Activated T-helper 2 cell treated with anti-CD3 and anti-CD28 coated beads, Interferon-gamma antibody, Interleukin-2, Interleukin-4, amounts not matched to agents 10 μg/mL and 5 μg/mL and 100 μg/mL, durations not matched to agents 14 hours and 24 hours and 36 hours (primary cell): Measurements from ENCODE around the gene DDO. TPM values are rescaled to one million over a fixed set of nuclear protein-coding genes. Genes with fewer than 3 reads are reported as not detected.

Experiments
- DNase-seq: peaks from one replicate; pipeline ENCODE4 v3.0.0; 2021; ENCODE audit warnings: low spot score
- H3K27ac Mint-ChIP-seq: one replicate; pipeline ENCODE4 v1.8.0; 2021; ENCODE audit warnings: mixed read lengths
- H3K27me3 Mint-ChIP-seq: one replicate; pipeline ENCODE4 v1.8.0; 2021; ENCODE audit warnings: low read depth, mixed read lengths
- H3K36me3 Mint-ChIP-seq: one replicate; pipeline ENCODE4 v1.8.0; 2021; ENCODE audit warnings: low read depth, mixed read lengths
- H3K4me1 Mint-ChIP-seq: one replicate; pipeline ENCODE4 v1.8.0; 2021; ENCODE audit warnings: low read depth, mixed read lengths
- H3K4me3 Mint-ChIP-seq: one replicate; pipeline ENCODE4 v1.8.0; 2021; ENCODE audit warnings: low read depth, mild to moderate bottlenecking, moderate library complexity, mixed read lengths
- H3K9me3 Mint-ChIP-seq: one replicate; pipeline ENCODE4 v1.8.0; 2021; ENCODE audit warnings: mixed read lengths
- intact Hi-C: fragments of 100-400 bp; cut with micrococcal nuclease; formaldehyde crosslinking; loops from one replicate; pipeline ENCODE4 v1.15.1; 2023
- total RNA-seq: library from RNA; stranded (reverse); gene quantifications from 2 replicates; pipeline ENCODE4 v1.2.3, GENCODE V29; 2022

Gene DDO
- total RNA-seq, 1 donor from 2014 or later: not detected

DNA sequence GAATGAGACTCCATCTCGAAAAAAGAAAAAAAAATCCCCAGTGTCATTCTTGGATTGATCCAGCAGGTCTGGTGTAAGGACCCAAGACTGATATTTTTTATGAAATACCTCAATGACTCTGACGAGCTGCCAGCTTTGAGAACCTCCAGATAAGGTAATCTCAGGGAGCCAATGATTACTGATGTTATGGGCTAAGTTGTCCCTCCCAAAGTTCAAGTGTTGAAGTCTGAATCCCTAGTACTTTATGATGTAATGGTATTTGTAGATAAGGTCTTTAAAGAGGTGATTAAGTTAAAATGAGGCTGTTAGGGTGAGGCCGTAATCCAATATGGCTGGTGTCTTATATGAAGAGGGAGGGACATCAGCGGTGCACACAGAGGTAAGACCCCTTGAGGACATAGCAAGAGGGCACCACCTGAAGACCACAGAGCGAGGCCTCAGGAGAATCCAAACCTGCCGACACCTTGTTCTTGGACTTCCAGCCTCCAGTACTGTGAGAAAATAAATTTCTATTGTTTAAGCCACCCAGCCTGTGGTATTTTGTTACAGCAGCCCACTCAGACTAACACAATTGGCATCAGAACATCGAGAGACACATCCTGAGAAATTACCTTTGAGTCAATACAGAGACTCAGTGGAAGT lies 19.7 kb upstream of the DDO start:
- no peak overlapping the region for H3K4me3 Mint-ChIP-seq
- intact Hi-C loops: no loop called here
- peaks cover 7% of the 10 kb centered on the region for H3K27me3 Mint-ChIP-seq
- no peaks in the 10 kb centered on the region for H3K4me1 Mint-ChIP-seq
- H3K9me3 Mint-ChIP-seq: no peaks in the 10 kb centered on the region
- H3K27ac Mint-ChIP-seq: no peak overlapping the region
- DNase-seq: no peak
- H3K36me3 Mint-ChIP-seq: no peaks in the 10 kb centered on the region

DNA sequence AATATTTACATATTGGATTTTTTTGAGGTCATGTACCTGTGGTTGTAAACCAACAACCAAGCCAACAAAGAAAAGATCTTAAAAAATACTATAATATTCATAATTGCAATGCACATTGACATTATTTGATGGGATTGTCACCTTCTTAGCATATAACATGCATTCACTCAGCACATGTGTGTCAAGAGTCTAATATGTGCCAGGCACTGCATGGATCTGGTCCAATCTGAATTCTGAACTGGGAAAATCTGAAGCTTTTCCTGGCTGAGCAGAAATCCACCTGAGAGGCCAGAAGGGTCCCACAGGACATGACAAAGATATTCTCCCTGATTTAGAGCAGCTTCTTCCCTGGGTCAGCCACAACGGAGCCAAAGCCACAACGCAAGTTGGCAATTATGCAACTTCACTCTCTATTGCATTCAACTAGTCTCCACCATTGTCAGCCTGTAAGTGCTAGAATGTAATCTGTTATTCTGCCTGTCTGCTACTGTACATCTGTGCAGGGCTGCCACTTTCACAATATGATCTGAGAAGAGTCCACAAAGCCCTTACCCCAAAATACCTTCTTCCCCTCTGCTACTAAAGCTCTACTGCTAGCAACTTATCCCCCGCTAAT lies 17.0 kb upstream of the DDO start:
- no peaks in the 10 kb centered on the region for H3K27me3 Mint-ChIP-seq
- intact Hi-C loops: no loop called here
- H3K4me1 Mint-ChIP-seq: no peaks in the 10 kb centered on the region
- H3K36me3 Mint-ChIP-seq: no peaks in the 10 kb centered on the region
- no peak overlapping the region for H3K4me3 Mint-ChIP-seq
- H3K27ac Mint-ChIP-seq: no peak overlapping the region
- no peaks in the 10 kb centered on the region for H3K9me3 Mint-ChIP-seq
- no peak for DNase-seq

DNA sequence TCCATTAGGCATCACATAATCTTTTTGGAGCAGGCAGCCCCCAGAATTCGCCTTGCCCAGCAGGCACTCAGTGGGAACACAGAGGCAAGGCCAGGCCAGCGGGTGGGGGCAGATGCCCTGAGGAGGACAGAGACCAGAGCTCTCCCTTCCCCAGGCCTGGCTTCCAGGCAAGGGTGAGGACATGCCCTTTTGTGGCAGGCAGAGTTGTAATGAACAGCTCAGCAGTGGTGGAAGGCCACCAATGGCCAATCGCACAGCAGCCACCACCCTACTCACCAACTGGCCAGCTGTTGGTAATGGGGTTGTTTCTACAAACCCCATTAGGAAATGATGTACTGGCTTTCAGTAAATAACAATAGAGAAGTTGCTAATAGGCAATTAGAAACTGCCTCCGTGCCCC lies 15.4 kb upstream of the DDO start:
- H3K27ac Mint-ChIP-seq: no peak overlapping the region
- no peak for DNase-seq
- intact Hi-C loops: no loop called here
- H3K27me3 Mint-ChIP-seq: no peaks in the 10 kb centered on the region
- H3K9me3 Mint-ChIP-seq: no peaks in the 10 kb centered on the region
- no peaks in the 10 kb centered on the region for H3K36me3 Mint-ChIP-seq
- H3K4me1 Mint-ChIP-seq: no peaks in the 10 kb centered on the region
- no peak overlapping the region for H3K4me3 Mint-ChIP-seq

DNA sequence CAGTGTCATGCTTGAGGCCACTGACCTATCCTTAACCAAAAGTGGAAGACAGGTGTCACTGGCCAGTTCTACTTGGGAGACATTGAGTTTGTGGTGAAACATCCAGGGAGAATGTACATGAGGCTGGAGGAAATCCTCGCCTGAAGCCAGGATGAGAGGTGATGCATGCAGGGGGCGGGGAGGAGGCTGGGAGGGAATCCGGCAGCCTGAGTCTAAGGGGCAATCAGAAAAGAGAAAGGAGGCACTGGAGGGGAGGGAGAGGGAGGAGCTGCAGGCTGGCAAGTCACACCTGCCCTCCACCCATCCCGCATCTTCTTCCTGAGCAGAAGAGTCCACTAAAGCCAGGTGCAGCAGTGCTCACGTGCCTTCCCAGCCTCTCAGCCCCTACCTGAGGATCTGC lies 14.9 kb upstream of the DDO start:
- H3K36me3 Mint-ChIP-seq: no peaks in the 10 kb centered on the region

DNA sequence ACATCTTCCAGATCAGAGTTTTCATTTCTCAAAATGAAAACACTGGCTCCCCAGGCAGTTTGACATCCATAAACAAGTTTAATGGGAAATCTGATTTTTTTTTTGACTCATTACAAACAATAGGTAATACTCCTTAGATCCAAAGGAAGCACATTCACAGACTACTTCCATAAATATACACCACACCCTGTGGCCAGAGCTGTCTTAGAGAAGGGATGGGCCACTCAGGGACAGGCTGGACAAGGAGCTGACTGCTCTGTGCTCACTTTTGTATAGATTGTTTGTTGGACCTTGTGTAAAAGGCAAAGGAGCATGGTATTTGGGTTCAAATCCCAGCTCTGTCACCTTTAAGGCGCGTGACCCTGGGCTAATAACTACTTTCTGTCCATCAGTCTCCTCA lies 12.8 kb upstream of the DDO start:
- H3K4me1 Mint-ChIP-seq: no peaks in the 10 kb centered on the region
- intact Hi-C loops: no loop called here
- no peak overlapping the region for H3K27ac Mint-ChIP-seq
- DNase-seq: no peak
- peaks cover 9% of the 10 kb centered on the region for H3K27me3 Mint-ChIP-seq
- no peaks in the 10 kb centered on the region for H3K36me3 Mint-ChIP-seq
- H3K9me3 Mint-ChIP-seq: no peaks in the 10 kb centered on the region
- no peak overlapping the region for H3K4me3 Mint-ChIP-seq

More for the DNA sequence above, 14.9 kb upstream of the DDO start:
- Mint-ChIP-seq H3K27me3 (no peaks in the 10 kb centered on the region), H3K27ac (no peak overlapping the region), H3K4me1 (no peaks in the 10 kb centered on the region), H3K9me3 (no peaks in the 10 kb centered on the region), H3K4me3 (no peak overlapping the region)
- intact Hi-C loops: no loop called here
- no peak for DNase-seq

DNA sequence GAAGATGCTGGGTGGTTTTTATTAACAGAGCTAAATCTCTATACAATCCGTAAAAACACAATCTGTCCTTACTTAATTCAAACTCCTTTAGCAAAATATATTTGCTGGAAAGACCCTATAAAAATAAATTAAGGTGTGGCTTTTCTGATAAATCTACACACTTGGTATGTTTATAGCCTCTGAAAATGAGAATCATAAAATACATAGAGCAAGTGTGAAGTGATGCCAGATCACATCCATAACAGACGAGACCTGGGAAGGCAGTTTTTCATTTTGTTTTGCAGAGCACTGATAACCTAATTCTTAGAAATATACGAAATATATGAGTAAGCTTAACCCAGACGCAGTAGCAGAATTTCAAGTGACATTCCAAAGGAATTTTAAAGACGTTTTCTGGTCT lies 10.4 kb upstream of the DDO start:
- H3K27ac Mint-ChIP-seq: no peak overlapping the region
- H3K9me3 Mint-ChIP-seq: peaks cover 8% of the 10 kb centered on the region
- H3K36me3 Mint-ChIP-seq: no peaks in the 10 kb centered on the region
- no peak for DNase-seq
- peaks cover 22% of the 10 kb centered on the region for H3K27me3 Mint-ChIP-seq
- intact Hi-C loops: no loop called here
- no peak overlapping the region for H3K4me3 Mint-ChIP-seq
- H3K4me1 Mint-ChIP-seq: peaks cover 6% of the 10 kb centered on the region

DNA sequence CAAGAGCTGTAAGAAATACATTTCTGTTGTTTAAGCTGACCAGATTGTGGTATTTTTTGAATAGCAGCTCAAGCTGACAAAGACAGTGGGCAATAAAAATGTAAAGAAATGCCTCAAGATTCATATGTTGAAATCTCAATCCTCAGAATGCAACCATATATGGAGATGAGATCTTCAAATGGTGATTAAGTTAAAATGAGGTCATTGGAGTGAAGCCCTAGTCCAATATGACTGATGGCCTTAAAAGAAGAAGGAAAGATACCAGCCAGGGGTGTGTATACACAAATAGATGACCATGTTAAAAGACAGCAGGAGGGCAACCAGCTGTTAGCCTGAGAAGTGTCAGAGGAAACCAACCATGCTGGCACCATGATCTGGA lies 7.1 kb upstream of the DDO start:
- H3K27me3 Mint-ChIP-seq: peaks cover 33% of the 10 kb centered on the region
- DNase-seq: no peak
- peaks cover 8% of the 10 kb centered on the region for H3K9me3 Mint-ChIP-seq
- H3K4me3 Mint-ChIP-seq: no peak overlapping the region
- peaks cover 6% of the 10 kb centered on the region for H3K4me1 Mint-ChIP-seq
- no peak overlapping the region for H3K27ac Mint-ChIP-seq
- no peaks in the 10 kb centered on the region for H3K36me3 Mint-ChIP-seq
- intact Hi-C loops: no loop called here

DNA sequence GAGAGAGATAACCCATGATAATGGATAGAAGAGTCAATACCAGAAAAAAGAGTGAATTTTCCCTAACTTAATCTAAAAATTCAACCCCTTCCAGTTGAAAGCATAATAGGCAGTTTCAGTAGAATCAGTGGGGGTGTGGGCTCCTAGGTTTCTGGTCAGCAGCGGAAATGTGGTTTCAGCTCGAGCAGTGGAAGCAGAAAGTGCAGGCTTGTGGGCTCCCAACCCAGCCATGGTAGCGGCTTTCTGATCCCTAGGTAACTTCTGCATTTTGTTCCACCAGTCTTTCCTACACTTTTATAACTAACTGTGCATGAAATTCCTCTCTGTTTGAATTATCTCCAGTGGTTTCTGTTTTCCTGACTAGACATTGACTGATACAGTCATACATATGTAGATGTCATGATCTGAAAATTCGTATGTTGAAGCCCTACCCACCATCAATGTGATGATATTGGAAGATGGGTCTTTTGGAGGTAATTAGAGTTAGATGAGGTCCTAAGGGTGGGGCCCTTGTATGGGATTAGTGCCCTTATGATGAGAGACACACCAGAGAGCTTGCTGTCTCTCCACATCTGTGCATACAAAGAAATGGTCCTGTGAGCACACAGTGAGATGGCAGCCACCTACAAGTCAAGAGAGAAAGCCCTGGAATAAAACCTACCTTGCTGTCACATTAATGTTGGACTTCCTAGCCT lies 6.5 kb upstream of the DDO start:
- H3K27me3 Mint-ChIP-seq: peaks cover 33% of the 10 kb centered on the region
- no peaks in the 10 kb centered on the region for H3K36me3 Mint-ChIP-seq
- H3K9me3 Mint-ChIP-seq: peaks cover 8% of the 10 kb centered on the region
- no peak overlapping the region for H3K4me3 Mint-ChIP-seq
- DNase-seq: no peak
- no peak overlapping the region for H3K27ac Mint-ChIP-seq
- intact Hi-C loops: no loop called here
- H3K4me1 Mint-ChIP-seq: peaks cover 6% of the 10 kb centered on the region

DNA sequence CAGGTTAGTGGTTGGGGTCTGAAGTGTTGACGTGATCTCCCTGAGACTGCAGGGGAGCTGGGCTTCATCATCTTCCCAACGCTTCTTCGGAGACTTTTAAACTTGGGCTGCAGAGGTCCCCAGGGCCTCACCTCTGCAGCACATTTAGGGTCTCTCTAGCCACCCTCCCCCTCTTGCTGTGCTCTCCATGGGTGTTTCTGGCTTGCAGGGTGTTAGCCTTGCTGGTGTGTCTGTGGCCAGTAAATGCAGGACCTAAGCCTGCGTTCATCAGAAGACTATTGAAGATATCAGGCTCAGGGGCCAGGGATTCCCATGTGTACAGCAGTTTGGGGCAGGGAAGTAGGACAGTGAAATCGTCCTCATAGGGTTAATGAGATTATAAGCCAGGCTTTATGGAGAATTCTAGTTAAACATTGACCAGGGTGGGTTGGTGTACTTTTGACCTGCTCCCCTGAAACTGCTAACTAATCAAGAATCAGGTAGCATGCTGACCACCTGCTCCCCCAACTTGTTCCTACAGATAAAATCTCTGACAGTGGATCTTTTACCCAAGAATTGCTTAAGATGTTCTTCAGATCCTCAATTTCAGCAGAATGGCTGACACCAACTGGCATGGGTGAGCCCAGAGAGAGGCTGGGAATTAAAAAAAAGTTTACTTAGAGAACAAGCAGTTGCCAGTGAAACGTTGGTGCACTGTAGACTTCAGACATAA lies 3.8 kb upstream of the DDO start:
- Mint-ChIP-seq H3K4me3 (no peak overlapping the region), H3K4me1 (peaks cover 6% of the 10 kb centered on the region), H3K27me3 (peaks cover 28% of the 10 kb centered on the region), H3K27ac (no peak overlapping the region), H3K9me3 (peaks cover 8% of the 10 kb centered on the region), H3K36me3 (no peaks in the 10 kb centered on the region)
- DNase-seq: no peak
- intact Hi-C loops: no loop called here

DNA sequence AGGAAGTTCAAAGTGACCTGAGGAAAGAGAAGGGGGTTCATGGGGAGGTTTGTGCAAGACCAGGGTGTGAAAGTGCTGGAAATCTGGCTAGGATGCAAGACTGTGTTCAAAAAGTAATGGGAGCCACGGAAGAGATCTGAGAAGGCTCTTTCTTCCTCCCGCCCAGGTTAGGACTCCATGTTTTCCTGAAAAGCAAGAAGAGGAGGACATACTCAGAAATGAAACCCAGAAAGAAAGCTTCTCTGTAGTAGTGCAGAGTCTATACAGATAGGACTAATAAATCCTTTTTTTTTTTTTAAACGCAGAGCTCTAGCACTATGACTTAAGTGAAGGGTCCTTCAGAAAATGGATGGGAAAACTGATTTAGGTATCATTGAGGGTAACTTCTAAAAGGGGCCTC lies 3.2 kb upstream of the DDO start:
- intact Hi-C loops: no loop called here
- no peak overlapping the region for H3K4me3 Mint-ChIP-seq
- H3K36me3 Mint-ChIP-seq: no peaks in the 10 kb centered on the region
- peaks cover 8% of the 10 kb centered on the region for H3K9me3 Mint-ChIP-seq
- H3K27ac Mint-ChIP-seq: no peak overlapping the region
- H3K4me1 Mint-ChIP-seq: peaks cover 6% of the 10 kb centered on the region
- DNase-seq: no peak
- peaks cover 24% of the 10 kb centered on the region for H3K27me3 Mint-ChIP-seq

DNA sequence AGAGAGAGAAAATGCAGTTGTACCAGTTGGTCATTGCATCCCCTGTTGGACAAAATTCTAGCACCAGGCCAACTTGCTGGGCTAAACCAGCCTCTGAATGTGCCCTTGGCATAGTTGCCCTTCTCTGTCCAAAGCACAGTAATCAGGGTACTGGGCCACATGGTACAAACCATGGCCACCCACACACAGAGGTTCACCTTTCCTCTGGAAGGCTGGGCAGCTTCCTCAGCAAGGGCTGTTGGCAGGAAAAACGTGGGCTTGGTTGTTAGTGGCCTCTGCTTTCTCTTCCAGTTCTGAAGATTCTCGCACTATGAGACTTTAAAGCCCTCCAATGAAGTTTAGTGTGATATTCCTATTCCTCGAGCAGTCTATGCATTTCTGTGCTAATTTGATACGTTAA lies 706 bp downstream of the DDO start:
- no peak overlapping the region for H3K4me3 Mint-ChIP-seq
- H3K36me3 Mint-ChIP-seq: no peaks in the 10 kb centered on the region
- DNase-seq: no peak
- intact Hi-C loops: no loop called here
- peaks cover 10% of the 10 kb centered on the region for H3K27me3 Mint-ChIP-seq
- no peak overlapping the region for H3K27ac Mint-ChIP-seq
- no peaks in the 10 kb centered on the region for H3K4me1 Mint-ChIP-seq
- H3K9me3 Mint-ChIP-seq: no peaks in the 10 kb centered on the region

DNA sequence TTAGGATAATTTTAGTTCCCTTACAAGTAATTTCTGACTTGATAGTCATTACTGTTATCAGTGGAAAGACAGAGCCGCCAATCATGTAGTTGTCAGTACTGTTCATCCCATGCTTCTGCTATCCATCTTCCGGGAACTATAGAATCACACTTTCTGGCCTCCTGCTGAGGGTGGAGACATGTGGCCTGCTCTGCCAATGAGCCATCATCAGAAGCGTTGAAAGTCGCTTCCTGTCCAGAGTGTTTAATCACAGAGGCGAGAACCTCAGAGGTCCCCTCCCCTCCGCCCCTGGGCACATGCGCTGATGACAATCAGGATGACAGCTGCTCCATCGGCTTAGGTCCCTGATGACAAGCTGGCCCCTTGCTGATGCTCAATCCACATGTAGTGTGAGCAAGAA lies 3.0 kb downstream of the DDO start:
- Mint-ChIP-seq H3K4me3 (no peak overlapping the region), H3K27ac (no peak overlapping the region), H3K9me3 (no peaks in the 10 kb centered on the region), H3K4me1 (no peaks in the 10 kb centered on the region), H3K36me3 (no peaks in the 10 kb centered on the region), H3K27me3 (peaks cover 6% of the 10 kb centered on the region)
- intact Hi-C loops: no loop called here
- DNase-seq: no peak

DNA sequence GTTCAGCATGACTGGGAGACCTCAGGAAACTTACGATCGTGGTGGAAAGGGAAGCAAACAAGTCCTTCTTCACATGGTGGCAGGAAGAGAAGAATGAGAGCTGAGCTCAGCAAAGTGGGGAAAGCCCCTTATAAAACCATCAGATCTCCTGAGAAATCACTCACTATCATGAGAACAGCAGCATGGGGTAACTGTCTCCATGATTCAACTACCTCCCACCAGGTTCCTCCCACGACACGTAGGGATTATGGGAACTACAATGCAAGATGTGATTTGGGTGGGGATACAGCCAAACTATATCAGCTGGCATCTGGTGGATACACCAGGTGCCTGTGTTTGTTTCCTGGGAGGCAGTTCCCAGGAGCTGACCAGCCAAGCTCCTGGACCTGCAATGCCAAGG lies 4.9 kb downstream of the DDO start:
- intact Hi-C loops: no loop called here
- H3K9me3 Mint-ChIP-seq: no peaks in the 10 kb centered on the region
- no peaks in the 10 kb centered on the region for H3K36me3 Mint-ChIP-seq
- H3K4me3 Mint-ChIP-seq: no peak overlapping the region
- peaks cover 6% of the 10 kb centered on the region for H3K27me3 Mint-ChIP-seq
- no peak for DNase-seq
- no peaks in the 10 kb centered on the region for H3K4me1 Mint-ChIP-seq
- no peak overlapping the region for H3K27ac Mint-ChIP-seq
